ENCODE data around the gene DUSP3. TPM values are rescaled to one million over a fixed set of nuclear protein-coding genes. Genes with fewer than 3 reads are reported as not detected.
"Not testable (repeated sequence)": the region's sequence is repeated elsewhere in the genome, so short reads cannot be mapped to it uniquely, and the experiment has no call there.

The DUSP3 gene
- total RNA-seq, 1 experiment from 2014 or later, result 16.9 TPM

GRCh38 chr17:43799047-43799446, 20.3 kb upstream of the DUSP3 start:
- no peak overlapping the region for H3K27ac Mint-ChIP-seq
- no peak overlapping the region for H3K27ac ChIP-seq (ENCODE audit: insufficient read length, low read depth, low read length)

GRCh38 chr17:43798024-43798423, 19.2 kb upstream of the DUSP3 start:
- H4K5ac ChIP-seq (ENCODE audit: insufficient read length, low read depth, low read length); H3K9ac ChIP-seq (ENCODE audit: extremely low read depth, insufficient read length, low read length); H3K23ac ChIP-seq (ENCODE audit: insufficient read length, low read depth, low read length); H3K79me1 ChIP-seq (ENCODE audit: insufficient read depth, low read depth, low read length, poor library complexity, severe bottlenecking); H2AK5ac ChIP-seq (ENCODE audit: insufficient read length, low read length); H3K27me3 ChIP-seq (ENCODE audit: insufficient read depth, low read length); H2BK12ac ChIP-seq (ENCODE audit: insufficient read length, low read depth, low read length); H3K27ac ChIP-seq (ENCODE audit: insufficient read length, low read depth, low read length); H3K14ac ChIP-seq (ENCODE audit: insufficient read depth, low read length); H4K20me1 ChIP-seq (ENCODE audit: control insufficient read depth, insufficient read depth, insufficient read length); H3K4me3 Mint-ChIP-seq; DNase-seq; H3T11ph ChIP-seq (ENCODE audit: low read length); H4K8ac ChIP-seq (replicated peaks; ENCODE audit: insufficient read length, low read depth, low read length); H3K79me2 ChIP-seq (ENCODE audit: insufficient read depth, low read length); H3K4me2 ChIP-seq (ENCODE audit: insufficient read depth, insufficient read length, low read length); H2BK5ac ChIP-seq (ENCODE audit: insufficient read length, low read length); H3K9me3 ChIP-seq (ENCODE audit: control insufficient read depth, low read depth, low read length); H3K23me2 ChIP-seq (ENCODE audit: insufficient read length, low read depth, low read length, poor library complexity, severe bottlenecking); H2BK20ac ChIP-seq (ENCODE audit: low read depth, low read length, poor library complexity, severe bottlenecking); H2BK15ac ChIP-seq (ENCODE audit: low read depth, low read length); H3K27ac Mint-ChIP-seq; H3K56ac ChIP-seq (ENCODE audit: insufficient read length, low read depth, low read length); H3K18ac ChIP-seq (ENCODE audit: insufficient read length, low read depth, low read length); H4K91ac ChIP-seq (ENCODE audit: insufficient read length, low read depth, low read length); H3K36me3 Mint-ChIP-seq (ENCODE audit: insufficient read depth in 1 of 3, low read depth in 3 of 3); H2AFZ ChIP-seq (ENCODE audit: low read length); H3K4me1 ChIP-seq (ENCODE audit: insufficient read depth, low read length); H2BK120ac ChIP-seq (ENCODE audit: low read depth, low read length, poor library complexity, severe bottlenecking); H3K4ac ChIP-seq (ENCODE audit: low read depth, low read length): not testable (repeated sequence)
- no CpG with 5 or more reads among the region's 9 CpGs for WGBS (ENCODE audit: extremely low coverage, insufficient read length, low lambda C conversion rate)
- Mint-ChIP-seq H3K9me3 (peaks cover 23 to 31% of the 10 kb centered on the region in 2 experiments; a peak in 4 of 5 replicates), H3K27me3 (ENCODE audit: low read depth) (peaks cover 41% of the 10 kb centered on the region), H3K4me1 (peaks cover 11 to 12% of the 10 kb centered on the region in 2 experiments)

More at GRCh38 chr17:43799047-43799446, 20.3 kb upstream of the DUSP3 start:
- WGBS (ENCODE audit: extremely low coverage, insufficient read length, low lambda C conversion rate), result no CpG with 5 or more reads among the region's 2 CpGs
- Histone ChIP-seq H3K23me2 (ENCODE audit: insufficient read length, low read depth, low read length, poor library complexity, severe bottlenecking) (no peaks in the 10 kb centered on the region), H2AFZ (ENCODE audit: low read length) (no peak overlapping the region), H2BK20ac (ENCODE audit: low read depth, low read length, poor library complexity, severe bottlenecking) (no peak overlapping the region), H2BK120ac (ENCODE audit: low read depth, low read length, poor library complexity, severe bottlenecking) (no peak overlapping the region), H2BK5ac (ENCODE audit: insufficient read length, low read length) (no peak overlapping the region), H2AK5ac (ENCODE audit: insufficient read length, low read length) (no peak overlapping the region), H3K79me1 (ENCODE audit: insufficient read depth, low read depth, low read length, poor library complexity, severe bottlenecking) (no peaks in the 10 kb centered on the region), H3K27me3 (ENCODE audit: insufficient read depth, low read length) (no peaks in the 10 kb centered on the region), H4K5ac (ENCODE audit: insufficient read length, low read depth, low read length) (no peak overlapping the region), H4K91ac (ENCODE audit: insufficient read length, low read depth, low read length) (no peak overlapping the region), H3T11ph (ENCODE audit: low read length) (no peak overlapping the region), H3K56ac (ENCODE audit: insufficient read length, low read depth, low read length) (no peak overlapping the region), H3K18ac (ENCODE audit: insufficient read length, low read depth, low read length) (no peak overlapping the region), H3K23ac (ENCODE audit: insufficient read length, low read depth, low read length) (no peak overlapping the region), H3K14ac (ENCODE audit: insufficient read depth, low read length) (no peak overlapping the region), H3K4me1 (ENCODE audit: insufficient read depth, low read length) (peaks cover 13% of the 10 kb centered on the region; the same call in 1 of the 2 replicates), H4K8ac (replicated peaks; ENCODE audit: insufficient read length, low read depth, low read length) (no peak overlapping the region), H3K4ac (ENCODE audit: low read depth, low read length) (no peak overlapping the region), H3K4me2 (ENCODE audit: insufficient read depth, insufficient read length, low read length) (no peak overlapping the region), H2BK15ac (ENCODE audit: low read depth, low read length) (no peak overlapping the region), H3K9ac (ENCODE audit: extremely low read depth, insufficient read length, low read length) (no peak overlapping the region), H4K20me1 (ENCODE audit: control insufficient read depth, insufficient read depth, insufficient read length) (no peaks in the 10 kb centered on the region), H3K9me3 (ENCODE audit: control insufficient read depth, low read depth, low read length) (no peaks in the 10 kb centered on the region), H3K79me2 (ENCODE audit: insufficient read depth, low read length) (no peaks in the 10 kb centered on the region), H2BK12ac (ENCODE audit: insufficient read length, low read depth, low read length) (no peak overlapping the region)
- TF ChIP-seq CTCF (conservative IDR thresholded peaks at IDR 0.05), result no peak
- H3K4me3 Mint-ChIP-seq, result no peak overlapping the region
- peaks cover 21 to 22% of the 10 kb centered on the region in 2 experiments for H3K4me1 Mint-ChIP-seq
- peaks cover 23 to 27% of the 10 kb centered on the region in 2 experiments; a peak in 4 of 5 replicates for H3K9me3 Mint-ChIP-seq
- H3K27me3 Mint-ChIP-seq (ENCODE audit: low read depth), result peaks cover 32% of the 10 kb centered on the region
- peaks cover 2 to 4% (median 2%) of the 10 kb centered on the region in 3 experiments; a peak in 3 of 7 replicates for H3K36me3 Mint-ChIP-seq (ENCODE audit: insufficient read depth in 1 of 3, low read depth in 3 of 3)
- DNase-seq, result no peak
